Measurements from ENCODE around the gene PTGES2. TPM values are rescaled to one million over a fixed set of nuclear protein-coding genes. Genes with fewer than 3 reads are reported as not detected.

PTGES2 gene
- total and polyA plus RNA-seq, 9 of the 15 experiments (the other 6 are each of a cell fraction or from before 2014, with no cell fraction given), result 2.4 to 196 (median 90.1) TPM

DNA sequence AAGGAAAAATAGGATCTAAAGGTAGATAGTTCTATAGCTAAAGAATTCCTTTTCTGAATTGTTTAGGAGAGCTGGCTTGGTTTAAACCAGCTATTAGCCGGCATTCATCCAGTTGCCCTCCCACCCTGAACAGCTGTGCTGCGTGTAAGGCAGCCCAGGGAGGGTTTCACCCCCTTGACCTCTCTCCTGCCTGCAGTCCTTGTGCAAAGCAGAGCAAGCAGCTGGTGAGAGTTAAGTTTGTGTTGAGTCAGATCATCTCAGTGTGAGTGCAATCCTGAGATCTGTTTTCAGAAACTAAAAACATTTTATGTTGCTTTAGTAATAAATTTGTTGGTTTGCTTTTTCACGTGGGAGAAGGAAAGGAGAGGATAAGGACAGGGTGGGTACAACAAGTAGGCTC, 46.5 kb downstream of the PTGES2 start (continued):
- TF ChIP-seq KDM5B (IDR thresholded peaks at IDR 0.05; ENCODE audit: insufficient replicate concordance, low read depth, low read length) (no peak), HCFC1 (IDR thresholded peaks at IDR 0.05; ENCODE audit: low read depth, low read length) (no peak), ATF7 (IDR thresholded peaks at IDR 0.05) (no peak), SMARCA4 (IDR thresholded peaks at IDR 0.05) (peak; percentile 62; the same call in 1 of the 2 replicates), MYC (IDR thresholded peaks at IDR 0.05; ENCODE audit: low read depth, low read length) (no peak), MYC (CRISPR knock-in tag; IDR thresholded peaks at IDR 0.05; ENCODE audit: borderline replicate concordance, low read depth) (no peak), TARDBP (IDR thresholded peaks at IDR 0.05) (no peak), PRPF4 (IDR thresholded peaks at IDR 0.05; ENCODE audit: insufficient read depth, low read depth, low read length, poor library complexity, severe bottlenecking) (no peak), ELK3 (CRISPR knock-in tag; IDR thresholded peaks at IDR 0.05) (no peak), SOX6 (IDR thresholded peaks at IDR 0.05) (no peak), SREBF1 (IDR thresholded peaks at IDR 0.05; ENCODE audit: borderline replicate concordance, low read depth, low read length) (no peak), ZNF586 (CRISPR knock-in tag; conservative IDR thresholded peaks at IDR 0.05) (no peak), DNMT1 (IDR thresholded peaks at IDR 0.05) (no peak), MEIS2 (IDR thresholded peaks at IDR 0.05; ENCODE audit: partially characterized antibody) (no peak), RUNX1 (IDR thresholded peaks at IDR 0.05; ENCODE audit: low read depth) (no peak), NBN (IDR thresholded peaks at IDR 0.05; ENCODE audit: low read depth) (no peak), ZNF76 (CRISPR knock-in tag; IDR thresholded peaks at IDR 0.05; ENCODE audit: borderline replicate concordance) (no peak), EP300 (IDR thresholded peaks at IDR 0.05; ENCODE audit: low read length) (peak; percentile 16; the same call in 1 of the 2 replicates), DPF2 (IDR thresholded peaks at IDR 0.05) (peak; percentile 53; the same call in 1 of the 2 replicates), ZNF197 (CRISPR knock-in tag; IDR thresholded peaks at IDR 0.05; ENCODE audit: low read depth) (no peak), NUFIP1 (IDR thresholded peaks at IDR 0.05; ENCODE audit: partially characterized antibody) (no peak), ZNF347 (CRISPR knock-in tag; IDR thresholded peaks at IDR 0.05; ENCODE audit: low read depth) (no peak), RB1 (IDR thresholded peaks at IDR 0.05; ENCODE audit: low read depth) (no peak), ZNF41 (CRISPR knock-in tag; conservative IDR thresholded peaks at IDR 0.05) (no peak), RBM39 (optimal IDR thresholded peaks at IDR 0.05; ENCODE audit: low read depth, low read length) (no peak), ZNF212 (CRISPR knock-in tag; IDR thresholded peaks at IDR 0.05) (no peak), BCL6 (CRISPR knock-in tag; IDR thresholded peaks at IDR 0.05) (no peak), ARID1B (IDR thresholded peaks at IDR 0.05) (peak; percentile 59; the same call in 1 of the 2 replicates), ETV1 (tag; conservative IDR thresholded peaks at IDR 0.05; ENCODE audit: low read depth) (no peak), HDAC2 (IDR thresholded peaks at IDR 0.05) (0 out of 2 replicates have a peak, but pooled peaks have one; percentile 15)
